GM12878 (cell line): ENCODE data around the gene AKAP12. TPM values are rescaled to one million over a fixed set of nuclear protein-coding genes. Genes with fewer than 3 reads are reported as not detected.

ENCODE experiments used
- ATAC-seq: fragments of 200-7000 bp; cut with Tn5 transposase; 3 replicates; pipeline ENCODE4 v1.9.1; 2020; ENCODE audit warnings: mild to moderate bottlenecking, moderate library complexity
- BruUV-seq: library from RNA; stranded (reverse); fragments of 400-500 nt; replicated peaks from 2 replicates; lab custom pipeline; 2021; lab: Mats Ljungman, UMichigan
- CTCF ChIA-PET: fragments of 300-600 bp; sonication (Branson Sonifier 250); formaldehyde crosslinking; extraction: SDS; loops from one replicate; lab custom pipeline; 2021; ENCODE audit warnings: inconsistent platforms; lab: Yijun Ruan, JAX
- POLR2A ChIA-PET: fragments of 350-600 bp; formaldehyde crosslinking; extraction: SDS; loops from one replicate; lab custom pipeline; 2021; ENCODE audit warnings: inconsistent platforms; lab: Charles Lee
- RAD21 ChIA-PET: fragments of 300-600 bp; sonication (Branson Sonifier 250); formaldehyde crosslinking; loops from one replicate; lab custom pipeline; 2023; ENCODE audit warnings: antibody characterized with exemption; ENCODE audit not compliant: unreplicated experiment; lab: Charles Lee
- SMC1A ChIA-PET: fragments of 300-600 bp; sonication (Branson Sonifier 250); formaldehyde crosslinking; loops from one replicate; lab custom pipeline; 2023; ENCODE audit not compliant: unreplicated experiment, uncharacterized antibody; lab: Charles Lee
- DNase-seq: peaks from one replicate; pipeline ENCODE4 v3.0.0-alpha.2; 2011; ENCODE audit warnings: low read depth, low spot score
- FAIRE-seq: peaks from 3 replicates; lab custom pipeline; 2011; peaks lifted over from hg19 to GRCh38; lab: Jason Lieb, UNC
- H2AFZ ChIP-seq: 2 replicates; pipeline ENCODE4 v1.6.0; 2011; ENCODE audit warnings: low read depth, low read length, control low read depth; ENCODE audit not compliant: control insufficient read depth
- H3K27ac ChIP-seq: 2 replicates; pipeline ENCODE4 v1.5.1; 2011; ENCODE audit warnings: control low read depth; ENCODE audit not compliant: control insufficient read depth, insufficient read depth
- H3K27me3 ChIP-seq, 2 experiments: replicated peaks in 1 of 2; 2 replicates each; pipeline versions ENCODE4 v1.6.0 to v1.6.1; 2011; ENCODE audit warnings: low read length in 1 of 2; ENCODE audit not compliant: control insufficient read depth in 2 of 2, insufficient read depth in 2 of 2
- H3K36me3 ChIP-seq, 2 experiments: 2 replicates each; pipeline ENCODE4 v1.5.1; 2011; ENCODE audit warnings: low read length in 1 of 2; ENCODE audit not compliant: control insufficient read depth in 2 of 2, insufficient read depth in 2 of 2
- H3K4me1 ChIP-seq: 2 replicates; pipeline ENCODE4 v1.6.1; 2011; ENCODE audit warnings: mild to moderate bottlenecking, low read length, moderate library complexity, mixed read lengths; ENCODE audit not compliant: control insufficient read depth, insufficient read depth
- H3K4me2 ChIP-seq: 2 replicates; pipeline ENCODE4 v1.6.0; 2011; ENCODE audit warnings: control low read depth; ENCODE audit not compliant: control insufficient read depth, insufficient read depth
- H3K4me3 ChIP-seq: fragments of 200-600 bp; sonication (generic); 2 replicates; pipeline ENCODE4 v1.5.1; 2016
- H3K79me2 ChIP-seq: 2 replicates; pipeline ENCODE4 v1.6.0; 2011; ENCODE audit warnings: low read length; ENCODE audit not compliant: control insufficient read depth, insufficient read depth
- H3K9ac ChIP-seq: 2 replicates; pipeline ENCODE4 v1.8.0; 2011; ENCODE audit warnings: low read length, control low read depth, mixed read lengths; ENCODE audit not compliant: control insufficient read depth, insufficient read depth
- H3K9me3 ChIP-seq: replicated peaks from 3 replicates; pipeline ENCODE4 v1.5.1; 2011; ENCODE audit warnings: mild to moderate bottlenecking, low read length; ENCODE audit not compliant: control insufficient read depth, insufficient read depth
- H4K20me1 ChIP-seq: 2 replicates; pipeline ENCODE4 v1.6.0; 2011; ENCODE audit not compliant: control insufficient read depth, insufficient read depth
- BMI1 ChIP-seq: fragments of 450-650 bp; IDR thresholded peaks from 2 replicates; pipeline ENCODE4 v1.6.1; 2016; ENCODE audit warnings: mild to moderate bottlenecking, moderate library complexity, borderline replicate concordance
- CHD4 ChIP-seq: fragments of 200-600 bp; sonication (generic); IDR thresholded peaks from 2 replicates; pipeline ENCODE4 v1.6.1; 2016; ENCODE audit warnings: mild to moderate bottlenecking
- CREB1 ChIP-seq: IDR thresholded peaks from 2 replicates; pipeline ENCODE4 v1.6.1; 2012; ENCODE audit warnings: low read depth, mild to moderate bottlenecking, inconsistent platforms
- FOS ChIP-seq: IDR thresholded peaks from 3 replicates; pipeline ENCODE4 v1.6.1; 2011; ENCODE audit warnings: borderline replicate concordance; ENCODE audit not compliant: insufficient read length; ENCODE audit errors: extremely low read depth
- HCFC1 ChIP-seq: fragments of 150-350 bp; IDR thresholded peaks from 2 replicates; pipeline ENCODE4 v1.6.1; 2014; ENCODE audit warnings: low read length
- KLF5 ChIP-seq: fragments of 450-650 bp; IDR thresholded peaks from 2 replicates; pipeline ENCODE4 v1.6.1; 2014; ENCODE audit warnings: mild to moderate bottlenecking; ENCODE audit not compliant: partially characterized antibody
- NFYB ChIP-seq: IDR thresholded peaks from 2 replicates; pipeline ENCODE4 v1.6.1; 2011; ENCODE audit warnings: low read depth, mild to moderate bottlenecking, low read length, improper control_type of control experiment, moderate library complexity; ENCODE audit not compliant: insufficient read depth
- NR2C2 ChIP-seq: IDR thresholded peaks from 2 replicates; pipeline ENCODE4 v1.6.1; 2011; ENCODE audit warnings: borderline replicate concordance, low read depth; ENCODE audit not compliant: control insufficient read depth, insufficient read length
- POLR2AphosphoS2 ChIP-seq: IDR thresholded peaks from 2 replicates; pipeline ENCODE4 v1.6.1; 2011; ENCODE audit warnings: low read depth, mild to moderate bottlenecking, low read length, improper control_type of control experiment, moderate library complexity
- POLR2AphosphoS5 ChIP-seq: IDR thresholded peaks from 2 replicates; pipeline ENCODE4 v1.6.1; 2011; ENCODE audit warnings: mild to moderate bottlenecking, low read length, inconsistent platforms
- RCOR1 ChIP-seq: conservative IDR thresholded peaks from 2 replicates; pipeline ENCODE4 v1.6.1; 2012; ENCODE audit warnings: low read depth, low read length, improper control_type of control experiment
- RFX5 ChIP-seq: IDR thresholded peaks from 2 replicates; pipeline ENCODE4 v1.6.1; 2011; ENCODE audit warnings: low read depth, low read length, improper control_type of control experiment
- ZBTB11 ChIP-seq: fragments of 450-650 bp; formaldehyde crosslinking; IDR thresholded peaks from 2 replicates; pipeline ENCODE4 v1.5.0; 2022; ENCODE audit warnings: mild to moderate bottlenecking, missing genetic modification characterization
- WGBS: methylation state at CpG from one replicate; pipeline ENCODE4 v1.1.6; 2016; ENCODE audit warnings: low lambda C conversion rate; ENCODE audit not compliant: insufficient replicate concordance, insufficient coverage; ENCODE audit errors: missing lambda C conversion rate; 5-methylcytosine and 5-hydroxymethylcytosine counted together
- in situ Hi-C: fragments of 300-500 bp; cut with MboI; formaldehyde crosslinking; loops from 9 replicates; pipeline ENCODE4 v1.14.3; 2018; ENCODE audit warnings: mixed read lengths
- intact Hi-C: fragments of 100-400 bp; cut with micrococcal nuclease; formaldehyde crosslinking; loops from one replicate; pipeline ENCODE4 v1.14.2; 2022; ENCODE audit not compliant: unreplicated experiment
- polyA plus RNA-seq, 11 experiments: library from polyadenylated mRNA; depleted of rRNA in 4 of 11; unstranded in 6 of 11; stranded (reverse) in 5 of 11; fragments of >200 nt; fragmentation: Nextera tagmentation in 4 of 11; fragmentation: Illumina TruSeq in 1 of 11; extraction: Ambion mirVana in 4 of 11; extraction: Trizol in 1 of 11; gene quantifications; 1 replicate in 1 of 11; 2 replicates in 10 of 11; pipeline versions ENCODE4 v1.2.1 to v1.2.3, GENCODE V29; 2011 to 2016; ENCODE audit warnings: inconsistent platforms in 2 of 11, missing spikeins in 2 of 11, low read depth in 1 of 11
- total RNA-seq, 4 experiments: library from RNA; depleted of rRNA in 3 of 4; stranded (reverse); fragments of >200 nt in 3 of 4; fragmentation: Illumina TruSeq in 1 of 4; extraction: Trizol in 1 of 4; gene quantifications; 2 replicates each; pipeline versions ENCODE4 v1.2.1 to v1.2.3, GENCODE V29; 2013 to 2021
- TF ChIP-seq, protein P1 (sequence below), 3 experiments: IDR thresholded peaks in 2 of 3; conservative IDR thresholded peaks in 1 of 3; 2 replicates each; pipeline ENCODE4 v1.5.1; 2011; ENCODE audit warnings: low read depth in 3 of 3, low read length in 3 of 3, mild to moderate bottlenecking in 3 of 3, control low read depth in 2 of 3, moderate library complexity in 2 of 3, inconsistent platforms in 1 of 3, mixed read lengths in 1 of 3; ENCODE audit not compliant: control insufficient read depth in 2 of 3, insufficient read depth in 1 of 3; ENCODE audit errors: extremely low read depth in 1 of 3

AKAP12 gene
- total and polyA plus RNA-seq, 10 of the 15 experiments (the other 5 are each of a cell fraction or from before 2014, with no cell fraction given) = under 0.01 to 0.72 (median 0.06) TPM; not detected in 4

GRCh38 chr6:151294561-151295101 lies 54.9 kb downstream of the AKAP12 start (continued):
- TF ChIP-seq CREB1 (no peak), RFX5 (no peak), POLR2AphosphoS2 (no peak), BMI1 (no peak), POLR2AphosphoS5 (no peak)
- TF ChIP-seq, protein P1, sequence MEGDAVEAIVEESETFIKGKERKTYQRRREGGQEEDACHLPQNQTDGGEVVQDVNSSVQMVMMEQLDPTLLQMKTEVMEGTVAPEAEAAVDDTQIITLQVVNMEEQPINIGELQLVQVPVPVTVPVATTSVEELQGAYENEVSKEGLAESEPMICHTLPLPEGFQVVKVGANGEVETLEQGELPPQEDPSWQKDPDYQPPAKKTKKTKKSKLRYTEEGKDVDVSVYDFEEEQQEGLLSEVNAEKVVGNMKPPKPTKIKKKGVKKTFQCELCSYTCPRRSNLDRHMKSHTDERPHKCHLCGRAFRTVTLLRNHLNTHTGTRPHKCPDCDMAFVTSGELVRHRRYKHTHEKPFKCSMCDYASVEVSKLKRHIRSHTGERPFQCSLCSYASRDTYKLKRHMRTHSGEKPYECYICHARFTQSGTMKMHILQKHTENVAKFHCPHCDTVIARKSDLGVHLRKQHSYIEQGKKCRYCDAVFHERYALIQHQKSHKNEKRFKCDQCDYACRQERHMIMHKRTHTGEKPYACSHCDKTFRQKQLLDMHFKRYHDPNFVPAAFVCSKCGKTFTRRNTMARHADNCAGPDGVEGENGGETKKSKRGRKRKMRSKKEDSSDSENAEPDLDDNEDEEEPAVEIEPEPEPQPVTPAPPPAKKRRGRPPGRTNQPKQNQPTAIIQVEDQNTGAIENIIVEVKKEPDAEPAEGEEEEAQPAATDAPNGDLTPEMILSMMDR (IDR thresholded peaks at IDR 0.05 in 2 of 3, conservative IDR thresholded peaks at IDR 0.05 in 1 of 3; ENCODE audit: control insufficient read depth in 2 of 3, extremely low read depth in 1 of 3, insufficient read depth in 1 of 3, low read depth in 3 of 3, low read length in 3 of 3) = no peak

GRCh38 chr6:151297886-151298285 lies 58.1 kb downstream of the AKAP12 start:
- Histone ChIP-seq H3K4me2 (no peak overlapping the region), H3K4me1 (no peaks in the 10 kb centered on the region), H3K36me3 (no peaks in the 10 kb centered on the region), H3K79me2 (no peaks in the 10 kb centered on the region), H2AFZ (no peak overlapping the region), H3K27me3 (peaks cover 0 to 5% of the 10 kb centered on the region in 2 experiments; a peak in 1 of 4 replicates), H3K9me3 (no peaks in the 10 kb centered on the region), H3K9ac (no peak overlapping the region), H3K27ac (no peak overlapping the region), H3K4me3 (no peak overlapping the region), H4K20me1 (no peaks in the 10 kb centered on the region)
- intact Hi-C loops (no loop called here), in situ Hi-C loops (no loop called here)
- FAIRE-seq (no peak), ATAC-seq (no peak), DNase-seq (no peak)
- BruUV-seq = no TSS peak
- ChIA-PET POLR2A (no interaction called here), CTCF (interaction anchor here (1.0 kb wide), 1 partner anchor 406 kb away, joined by 4 read pairs; no protein-coding TSS in a partner anchor), RAD21 (no interaction called here), SMC1A (interaction anchor here (0.7 to 1.1 kb wide), 2 partner anchors 26 to 119 kb away, joined by 3 to 5 read pairs; no protein-coding TSS in a partner anchor)
- WGBS = 54% methylated on average over 6 of the region's 6 CpGs
- TF ChIP-seq CHD4 (no peak), ZBTB11 (CRISPR knock-in tag) (no peak), NR2C2 (no peak), HCFC1 (no peak), FOS (no peak), KLF5 (no peak), RCOR1 (no peak), NFYB (no peak)
